H1 (cell line): ENCODE data around the gene TRAPPC2B. TPM values are rescaled to one million over a fixed set of nuclear protein-coding genes. Genes with fewer than 3 reads are reported as not detected.
A peak's percentile ranks its signal among the peaks of the same experiment; 100 is the strongest.

Experiments used
- ASH2L ChIP-seq: fragments of 200-600, 300-600 bp; sonication (generic); IDR thresholded peaks from one replicate; pipeline ENCODE4 v1.7.1; 2017; ENCODE audit warnings: low read length
- E2F6 ChIP-seq: IDR thresholded peaks from 2 replicates; pipeline ENCODE4 v1.6.1; 2012; ENCODE audit warnings: inconsistent platforms
- KDM4A ChIP-seq: IDR thresholded peaks from one replicate; pipeline ENCODE4 v1.7.1; 2012; ENCODE audit warnings: low read depth, mild to moderate bottlenecking, moderate library complexity, low read length, inconsistent platforms; ENCODE audit not compliant: severe bottlenecking
- KDM5A ChIP-seq: fragments of 200-600 bp; IDR thresholded peaks from 2 replicates; pipeline ENCODE4 v1.7.1; 2012; ENCODE audit warnings: mild to moderate bottlenecking, low read length, inconsistent platforms, mixed read lengths
- POLR2A ChIP-seq, 2 experiments: IDR thresholded peaks; 1 replicate in 1 of 2; 2 replicates in 1 of 2; pipeline ENCODE4 v1.6.1; 2011; ENCODE audit warnings: low read depth in 2 of 2, low read length in 2 of 2, mild to moderate bottlenecking in 2 of 2; ENCODE audit errors: control extremely low read depth in 1 of 2
- SAP30 ChIP-seq: fragments of 300-600 bp; sonication (generic); IDR thresholded peaks from 2 replicates; pipeline ENCODE4 v1.7.1; 2012; ENCODE audit warnings: low read length, moderate library complexity, mild to moderate bottlenecking, inconsistent platforms; ENCODE audit not compliant: insufficient read depth, insufficient replicate concordance
- SIN3A ChIP-seq, 2 experiments: IDR thresholded peaks in 1 of 2; conservative IDR thresholded peaks in 1 of 2; 2 replicates each; pipeline ENCODE4 v1.6.1; 2011 to 2012; ENCODE audit warnings: low read length in 2 of 2, improper control_type of control experiment in 1 of 2, low read depth in 1 of 2, mild to moderate bottlenecking in 1 of 2
- TAF1 ChIP-seq: IDR thresholded peaks from 2 replicates; pipeline ENCODE4 v1.6.1; 2011; ENCODE audit warnings: mild to moderate bottlenecking, low read depth, low read length
- TCF12 ChIP-seq: IDR thresholded peaks from 2 replicates; pipeline ENCODE4 v1.6.1; 2011; ENCODE audit warnings: low read depth, mild to moderate bottlenecking, low read length
- YY1 ChIP-seq: IDR thresholded peaks from 2 replicates; pipeline ENCODE4 v1.6.1; 2011; ENCODE audit warnings: low read depth, mild to moderate bottlenecking, low read length
- polyA plus RNA-seq, 7 experiments: library from polyadenylated mRNA; depleted of rRNA in 3 of 7; stranded (reverse) in 5 of 7; unstranded in 2 of 7; fragments of >200 nt in 5 of 7; fragments of 200-250 nt in 2 of 7; gene quantifications; 1 replicate in 5 of 7; 2 replicates in 1 of 7; 4 replicates in 1 of 7; pipeline versions ENCODE4 v1.2.1 to v1.2.3, GENCODE V29; 2011 to 2013; ENCODE audit warnings: missing spikeins in 2 of 7, mixed read lengths in 2 of 7
- total RNA-seq: library from RNA; stranded (reverse); fragmentation: NEBNext Ultra II Directional; extraction: Animal tissue kit (Norgen Biotek cat#: 25700); gene quantifications from 2 replicates; pipeline ENCODE4 v1.2.1, GENCODE V29; 2021

The TRAPPC2B gene
- total and polyA plus RNA-seq, 2 of the 8 experiments (the other 6 are each of a cell fraction or from before 2014, with no cell fraction given): 8.7 to 28.3 TPM

- TF ChIP-seq POLR2A (IDR thresholded peaks at IDR 0.05; ENCODE audit: control extremely low read depth in 1 of 2, low read depth in 2 of 2, low read length in 2 of 2) (peak in 1 of 2 experiments; percentile 32; a peak in 2 of 3 replicates), YY1 (no peak), KDM5A (peak; percentile 85), SAP30 (peak; percentile 26), SIN3A (conservative IDR thresholded peaks at IDR 0.05 in 1 of 2, IDR thresholded peaks at IDR 0.05 in 1 of 2; ENCODE audit: low read depth in 1 of 2, low read length in 2 of 2) (peak; percentile 81 to 94; a peak in 2 of 4 replicates), ASH2L (no peak), TCF12 (no peak), E2F6 (0 out of 2 replicates have a peak, but pooled peaks have one; percentile 49), TAF1 (peak; percentile 81), KDM4A (peak; percentile 70)
These were observed 12.2 kb upstream of the TRAPPC2B start, which contains the start of gene ZNF304 (continued) for GRCh38 chr19:57350877-57351805.
